GM19025 (cell line): Measurements from ENCODE around the gene SYT14.
"Not testable (repeated sequence)": the region's sequence is repeated elsewhere in the genome, so short reads cannot be mapped to it uniquely, and the experiment has no call there.

Source experiments
- ATAC-seq: cut with Tn5 transposase; IDR thresholded peaks from one replicate; pipeline ENCODE4 v1.9.1; 2021; ENCODE audit warnings: mild to moderate bottlenecking, low read depth, moderate library complexity; ENCODE audit not compliant: unreplicated experiment

The SYT14 gene

GRCh38 chr1:210022044-210022443, 84.0 kb downstream of the SYT14 start:
- no peak for ATAC-seq

GRCh38 chr1:210024282-210024681, 86.3 kb downstream of the SYT14 start:
- ATAC-seq: no peak

- ATAC-seq: no peak
Observed at GRCh38 chr1:210024996-210025395, 87.0 kb downstream of the SYT14 start.

- no peak for ATAC-seq
Observed at GRCh38 chr1:210025870-210026269, 87.9 kb downstream of the SYT14 start.

GRCh38 chr1:210027994-210028393, 90.0 kb downstream of the SYT14 start:
- no peak for ATAC-seq

GRCh38 chr1:210031473-210031872, 93.5 kb downstream of the SYT14 start:
- no peak for ATAC-seq

GRCh38 chr1:210043058-210043457, 105.0 kb downstream of the SYT14 start:
- ATAC-seq: no peak

GRCh38 chr1:210049616-210050015, 111.6 kb downstream of the SYT14 start:
- ATAC-seq: no peak

- ATAC-seq: not testable (repeated sequence)
Observed at GRCh38 chr1:210050491-210050890, 112.5 kb downstream of the SYT14 start.

GRCh38 chr1:210053126-210053525, 115.1 kb downstream of the SYT14 start:
- ATAC-seq: no peak

- ATAC-seq: no peak
Observed at GRCh38 chr1:210057593-210057992, 119.6 kb downstream of the SYT14 start.

- ATAC-seq: no peak
Observed at GRCh38 chr1:210061992-210062391, 124.0 kb downstream of the SYT14 start.

- ATAC-seq: no peak
Observed at GRCh38 chr1:210070531-210070930, 132.5 kb downstream of the SYT14 start.

GRCh38 chr1:210072129-210072528, 134.1 kb downstream of the SYT14 start:
- no peak for ATAC-seq

GRCh38 chr1:210072896-210073504, 135.0 kb downstream of the SYT14 start:
- ATAC-seq: no peak

GRCh38 chr1:210074904-210075303, 136.9 kb downstream of the SYT14 start:
- no peak for ATAC-seq

- no peak for ATAC-seq
Observed at GRCh38 chr1:210076620-210077019, 138.6 kb downstream of the SYT14 start.

- no peak for ATAC-seq
Observed at GRCh38 chr1:210081494-210081893, 143.5 kb downstream of the SYT14 start.

- no peak for ATAC-seq
Observed at GRCh38 chr1:210085359-210085758, 147.3 kb downstream of the SYT14 start.

GRCh38 chr1:210087058-210087457, 149.0 kb downstream of the SYT14 start:
- ATAC-seq: no peak

- no peak for ATAC-seq
Observed at GRCh38 chr1:210089855-210090254, 151.8 kb downstream of the SYT14 start.

- ATAC-seq: no peak
Observed at GRCh38 chr1:210092366-210092765, 154.3 kb downstream of the SYT14 start.

GRCh38 chr1:210093461-210093860, 155.4 kb downstream of the SYT14 start:
- no peak for ATAC-seq
